HG03520 (cell line): ENCODE data around the gene INSR.
"Not testable (repeated sequence)": the region's sequence is repeated elsewhere in the genome, so short reads cannot be mapped to it uniquely, and the experiment has no call there.

ENCODE experiments used
- ATAC-seq: cut with Tn5 transposase; IDR thresholded peaks from one replicate; pipeline ENCODE4 v1.9.1; 2021; ENCODE audit warnings: mild to moderate bottlenecking, moderate library complexity; ENCODE audit not compliant: unreplicated experiment

INSR gene

GRCh38 chr19:7147119-7147675 is 147.0 kb downstream of the INSR start:
- not testable (repeated sequence) for ATAC-seq

- ATAC-seq = not testable (repeated sequence)
These were observed 148.1 kb downstream of the INSR start for GRCh38 chr19:7146086-7146485.

- no peak for ATAC-seq
These were observed 148.7 kb downstream of the INSR start for GRCh38 chr19:7145494-7145893.

GRCh38 chr19:7142771-7143170 is 151.4 kb downstream of the INSR start:
- no peak for ATAC-seq

- no peak for ATAC-seq
These were observed 154.1 kb downstream of the INSR start for GRCh38 chr19:7140137-7140536.

- ATAC-seq = no peak
These were observed 155.1 kb downstream of the INSR start for GRCh38 chr19:7139095-7139494.

GRCh38 chr19:7138402-7138801 is 155.8 kb downstream of the INSR start:
- no peak for ATAC-seq

GRCh38 chr19:7137120-7137519 is 157.1 kb downstream of the INSR start:
- ATAC-seq = no peak

- no peak for ATAC-seq
These were observed 162.2 kb downstream of the INSR start for GRCh38 chr19:7132054-7132453.

GRCh38 chr19:7130043-7130442 is 164.2 kb downstream of the INSR start:
- no peak for ATAC-seq

- no peak for ATAC-seq
These were observed 168.1 kb downstream of the INSR start for GRCh38 chr19:7126132-7126531.

- ATAC-seq = no peak
These were observed 169.0 kb downstream of the INSR start for GRCh38 chr19:7125221-7125620.

GRCh38 chr19:7124782-7125181 is 169.4 kb downstream of the INSR start:
- ATAC-seq = no peak

GRCh38 chr19:7122701-7123100 is 171.5 kb downstream of the INSR start:
- no peak for ATAC-seq

- no peak for ATAC-seq
These were observed 173.7 kb downstream of the INSR start for GRCh38 chr19:7120499-7120898.

- ATAC-seq = no peak
These were observed 174.6 kb downstream of the INSR start for GRCh38 chr19:7119582-7119981.

- no peak for ATAC-seq
These were observed 177.0 kb downstream of the INSR start for GRCh38 chr19:7117248-7117647.

GRCh38 chr19:7115721-7116120 is 178.5 kb downstream of the INSR start:
- no peak for ATAC-seq

GRCh38 chr19:7113233-7113632 is 181.0 kb downstream of the INSR start:
- no peak for ATAC-seq

GRCh38 chr19:7112675-7113074 is 181.5 kb downstream of the INSR start:
- ATAC-seq = no peak

- no peak for ATAC-seq
These were observed 184.4 kb downstream of the INSR start for GRCh38 chr19:7109678-7110289.

GRCh38 chr19:7106711-7107657 is 187.2 kb downstream of the INSR start:
- ATAC-seq = no peak
